Mesenchymal stem cell (in vitro differentiated cells and primary cell): ENCODE results near the gene SYNPO2L.

Source experiments
- DNase-seq: peaks from one replicate; pipeline ENCODE4 v3.0.0-alpha.2; 2013
- H2AFZ ChIP-seq: one replicate; pipeline ENCODE4 v1.6.1; 2013; ENCODE audit warnings: low read depth, mild to moderate bottlenecking, control low read depth, inconsistent platforms, low read length, moderate library complexity
- H2AK5ac ChIP-seq: 2 replicates; pipeline ENCODE4 v1.6.1; 2013; ENCODE audit warnings: low read length, moderate library complexity, mild to moderate bottlenecking, inconsistent platforms; ENCODE audit not compliant: severe bottlenecking
- H2BK120ac ChIP-seq: one replicate; pipeline ENCODE4 v1.6.1; 2013; ENCODE audit warnings: low read depth, mild to moderate bottlenecking, inconsistent platforms, low read length, moderate library complexity
- H2BK12ac ChIP-seq, 2 experiments: one replicate each; pipeline ENCODE4 v1.6.1; 2013; ENCODE audit warnings: inconsistent platforms in 2 of 2, low read length in 2 of 2, mild to moderate bottlenecking in 2 of 2, moderate library complexity in 2 of 2, control low read depth in 1 of 2
- H2BK15ac ChIP-seq: one replicate; pipeline ENCODE4 v1.6.1; 2013; ENCODE audit warnings: mild to moderate bottlenecking, low read depth, inconsistent platforms; ENCODE audit not compliant: poor library complexity, severe bottlenecking
- H2BK5ac ChIP-seq: 2 replicates; pipeline ENCODE4 v1.6.1; 2013; ENCODE audit warnings: low read depth, mild to moderate bottlenecking, low read length, control low read depth, inconsistent platforms; ENCODE audit not compliant: poor library complexity, severe bottlenecking
- H3K14ac ChIP-seq, 2 experiments: one replicate each; pipeline ENCODE4 v1.6.1; 2013; ENCODE audit warnings: inconsistent platforms in 2 of 2, low read length in 2 of 2, control low read depth in 1 of 2, mild to moderate bottlenecking in 1 of 2, moderate library complexity in 1 of 2
- H3K18ac ChIP-seq, 2 experiments: one replicate each; pipeline ENCODE4 v1.6.1; 2013; ENCODE audit warnings: inconsistent platforms in 2 of 2, low read length in 2 of 2, control low read depth in 1 of 2, low read depth in 1 of 2, mild to moderate bottlenecking in 1 of 2
- H3K23ac ChIP-seq, 2 experiments: one replicate each; pipeline ENCODE4 v1.6.1; 2013; ENCODE audit warnings: inconsistent platforms in 2 of 2, low read length in 2 of 2, mild to moderate bottlenecking in 2 of 2, moderate library complexity in 2 of 2, control low read depth in 1 of 2
- H3K27ac ChIP-seq: 2 replicates; pipeline ENCODE4 v1.5.1; 2013; ENCODE audit warnings: mild to moderate bottlenecking, moderate library complexity, low read length, control low read depth, inconsistent platforms; ENCODE audit not compliant: poor library complexity, severe bottlenecking
- H3K27me3 ChIP-seq, 2 experiments: 2 replicates each; pipeline versions ENCODE4 v1.6.1 to v1.7.0; 2013; ENCODE audit warnings: low read length in 2 of 2, mild to moderate bottlenecking in 2 of 2, moderate library complexity in 2 of 2, control low read depth in 1 of 2, inconsistent platforms in 1 of 2; ENCODE audit not compliant: control insufficient read depth in 1 of 2, insufficient read depth in 1 of 2
- H3K36me3 ChIP-seq, 2 experiments: 2 replicates each; pipeline versions ENCODE4 v1.6.1 to v1.7.0; 2013; ENCODE audit warnings: low read length in 2 of 2, control low read depth in 1 of 2, inconsistent platforms in 1 of 2, low read depth in 1 of 2, mild to moderate bottlenecking in 1 of 2; ENCODE audit not compliant: insufficient read depth in 2 of 2, control insufficient read depth in 1 of 2
- H3K4ac ChIP-seq, 2 experiments: one replicate each; pipeline ENCODE4 v1.6.1; 2013; ENCODE audit warnings: inconsistent platforms in 2 of 2, low read length in 2 of 2, mild to moderate bottlenecking in 2 of 2, moderate library complexity in 2 of 2, control low read depth in 1 of 2, low read depth in 1 of 2
- H3K4me1 ChIP-seq: 2 replicates; pipeline ENCODE4 v1.6.1; 2013; ENCODE audit warnings: low read depth, low read length, control low read depth; ENCODE audit not compliant: control insufficient read depth, insufficient read depth
- H3K4me2 ChIP-seq: 2 replicates; pipeline ENCODE4 v1.6.1; 2013; ENCODE audit warnings: low read length, mild to moderate bottlenecking, inconsistent platforms; ENCODE audit not compliant: poor library complexity, severe bottlenecking
- H3K4me3 ChIP-seq, 2 experiments: 2 replicates each; pipeline versions ENCODE4 v1.5.1 to v1.7.0; 2013; ENCODE audit warnings: low read length in 2 of 2, mild to moderate bottlenecking in 2 of 2, control low read depth in 1 of 2, low read depth in 1 of 2; ENCODE audit not compliant: insufficient read depth in 1 of 2
- H3K79me1 ChIP-seq: replicated peaks from 2 replicates; pipeline ENCODE4 v1.6.1; 2013; ENCODE audit warnings: mild to moderate bottlenecking, control low read depth, low read length, inconsistent platforms; ENCODE audit not compliant: poor library complexity, severe bottlenecking
- H3K9ac ChIP-seq: 2 replicates; pipeline ENCODE4 v1.7.0; 2013; ENCODE audit warnings: mild to moderate bottlenecking, low read length, moderate library complexity
- H3K9me3 ChIP-seq: 2 replicates; pipeline ENCODE4 v1.7.0; 2013; ENCODE audit warnings: mild to moderate bottlenecking, low read length; ENCODE audit not compliant: control insufficient read depth
- H4K8ac ChIP-seq: one replicate; pipeline ENCODE4 v1.6.1; 2013; ENCODE audit warnings: inconsistent platforms, mild to moderate bottlenecking, low read length, moderate library complexity
- H4K91ac ChIP-seq: one replicate; pipeline ENCODE4 v1.6.1; 2013; ENCODE audit warnings: mild to moderate bottlenecking, low read length, inconsistent platforms
- WGBS: methylation state at CpG from one replicate; pipeline ENCODE4 v1.1.7; 2013; ENCODE audit warnings: mixed read lengths; 5-methylcytosine and 5-hydroxymethylcytosine counted together

The SYNPO2L gene

DNA sequence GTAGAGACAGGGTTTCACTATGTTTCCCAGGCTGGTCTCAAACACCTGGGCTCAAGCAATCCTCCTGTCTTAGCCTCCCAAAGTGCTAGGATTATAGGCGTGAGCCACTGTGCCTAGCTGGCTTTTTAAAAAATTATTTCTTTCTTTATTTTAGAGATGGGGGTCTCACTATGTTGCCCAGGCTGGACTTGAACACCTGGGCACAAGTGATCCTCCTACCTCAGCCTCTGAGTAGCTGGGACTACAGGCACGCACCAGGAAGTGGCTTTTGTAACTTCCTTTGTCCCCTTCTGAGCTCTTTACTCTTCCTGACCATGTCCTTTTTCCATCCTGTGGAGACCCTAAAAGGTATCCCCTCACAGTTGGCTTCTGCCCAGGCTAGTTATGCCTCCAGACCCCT, 12.5 kb downstream of the SYNPO2L start:
- Histone ChIP-seq H3K4ac (peak overlapping the region in 1 of 2 experiments; percentile 6), H2BK5ac (no peak overlapping the region), H2AK5ac (no peak overlapping the region), H3K4me1 (peaks cover 10% of the 10 kb centered on the region), H3K9me3 (no peaks in the 10 kb centered on the region), H3K27me3 (peaks cover 0 to 24% of the 10 kb centered on the region in 2 experiments), H3K18ac (no peak overlapping the region), H3K4me3 (no peak overlapping the region), H3K36me3 (no peaks in the 10 kb centered on the region), H3K79me1 (no peaks in the 10 kb centered on the region), H2BK15ac (no peak overlapping the region), H3K27ac (no peak overlapping the region), H3K23ac (no peak overlapping the region), H2BK120ac (no peak overlapping the region), H3K9ac (no peak overlapping the region), H4K91ac (no peak overlapping the region), H4K8ac (no peak overlapping the region), H2BK12ac (no peak overlapping the region), H3K14ac (no peak overlapping the region), H2AFZ (no peak overlapping the region), H3K4me2 (no peak overlapping the region)
- WGBS: 96% methylated on average over 2 of the region's 2 CpGs
- no peak for DNase-seq

DNA sequence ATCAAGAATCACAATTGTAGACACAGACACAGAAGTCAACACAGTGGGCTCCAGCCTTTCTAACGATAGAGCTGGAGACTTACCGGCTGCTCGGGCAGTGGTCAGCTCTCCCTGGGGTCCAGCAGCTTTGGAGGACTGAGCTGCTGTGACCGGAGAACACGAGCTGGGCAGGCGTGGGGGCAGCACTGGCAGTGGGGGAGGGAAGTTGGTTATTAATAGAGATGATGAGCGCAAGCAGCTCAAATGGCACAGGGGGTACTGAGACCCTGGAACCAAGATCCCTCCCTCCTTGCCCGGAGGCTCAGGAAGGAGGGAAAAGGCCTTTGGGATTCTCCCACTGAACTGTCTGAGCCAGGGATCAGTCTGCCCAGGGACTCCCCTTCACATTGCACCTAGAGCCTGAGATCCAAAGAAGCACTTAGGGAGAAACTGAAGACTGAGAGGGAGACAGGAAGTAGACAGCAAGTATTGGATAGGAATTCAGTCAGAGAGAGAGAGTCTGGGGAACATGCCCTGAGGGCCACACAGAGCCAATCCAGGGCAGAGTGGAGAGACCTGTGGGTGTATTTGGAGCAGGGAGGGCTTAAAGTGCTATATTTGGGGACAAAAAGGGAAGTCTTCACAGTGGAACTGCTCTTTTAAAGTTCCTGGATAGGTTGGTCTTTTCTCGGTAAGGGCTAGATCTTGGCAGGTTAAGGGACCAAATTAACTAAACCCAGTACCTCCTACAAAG, 14.3 kb downstream of the SYNPO2L start, which contains the start of gene MYOZ1:
TSS of gene MYOZ1 (minus strand) at position 147 of the 733 bp plus-strand sequence. CDS start 1,457 bp downstream, outside the sequence.
- H3K79me1 ChIP-seq: no peaks in the 10 kb centered on the region
- no peaks in the 10 kb centered on the region for H3K4me1 ChIP-seq
- H3K4ac ChIP-seq: no peak within 1 kb of the TSS
- H2AK5ac ChIP-seq: no peak within 1 kb of the TSS
- H2BK5ac ChIP-seq: no peak within 1 kb of the TSS
- H2AFZ ChIP-seq: no peak within 1 kb of the TSS
- peaks cover 0 to 24% of the 10 kb centered on the region in 2 experiments for H3K27me3 ChIP-seq
- H3K14ac ChIP-seq: no peak within 1 kb of the TSS
- H3K9me3 ChIP-seq: no peaks in the 10 kb centered on the region
- 86% methylated on average over 8 of the region's 9 CpGs for WGBS
- H4K91ac ChIP-seq: no peak within 1 kb of the TSS
- no peak within 1 kb of the TSS for H3K4me3 ChIP-seq
- no peak within 1 kb of the TSS for H2BK15ac ChIP-seq
- H3K9ac ChIP-seq: no peak within 1 kb of the TSS
- no peak within 1 kb of the TSS for H3K18ac ChIP-seq
- H3K36me3 ChIP-seq: no peaks in the 10 kb centered on the region
- H3K27ac ChIP-seq: no peak within 1 kb of the TSS
- no peak within 1 kb of the TSS for H4K8ac ChIP-seq
- no peak within 1 kb of the TSS for H3K4me2 ChIP-seq
- no peak for DNase-seq
- H2BK12ac ChIP-seq: no peak within 1 kb of the TSS
- H2BK120ac ChIP-seq: no peak within 1 kb of the TSS
- no peak within 1 kb of the TSS for H3K23ac ChIP-seq

DNA sequence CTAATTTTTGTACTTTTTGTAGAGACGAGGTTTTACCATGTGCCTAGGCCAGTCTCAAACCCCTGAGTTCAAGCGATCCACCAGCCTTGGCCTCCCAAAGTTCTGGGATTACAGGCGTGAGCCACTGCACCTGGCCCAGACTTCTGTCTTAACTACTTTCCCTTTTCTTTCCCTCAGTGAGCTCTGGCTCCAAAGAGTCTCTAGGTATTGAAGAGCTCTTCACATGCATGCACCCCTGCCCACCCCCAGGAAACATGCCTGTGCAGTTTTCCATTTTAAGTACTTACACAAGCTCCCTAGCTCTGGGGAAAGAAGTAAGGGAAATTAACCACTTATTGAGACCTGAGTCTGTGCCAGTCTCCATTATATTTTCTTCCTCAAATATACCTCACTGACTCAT, 16.5 kb downstream of the SYNPO2L start:
- Histone ChIP-seq H2BK12ac (no peak overlapping the region), H3K4me2 (no peak overlapping the region), H3K27me3 (peaks cover 4 to 24% of the 10 kb centered on the region in 2 experiments), H3K9ac (no peak overlapping the region), H3K18ac (no peak overlapping the region), H4K8ac (no peak overlapping the region), H3K14ac (no peak overlapping the region), H3K4me3 (no peak overlapping the region), H3K23ac (no peak overlapping the region), H2AK5ac (no peak overlapping the region), H4K91ac (no peak overlapping the region), H2BK5ac (no peak overlapping the region), H2AFZ (no peak overlapping the region), H2BK120ac (no peak overlapping the region), H3K9me3 (no peaks in the 10 kb centered on the region), H2BK15ac (no peak overlapping the region), H3K36me3 (no peaks in the 10 kb centered on the region), H3K4me1 (peaks cover 2% of the 10 kb centered on the region), H3K4ac (no peak overlapping the region), H3K79me1 (no peaks in the 10 kb centered on the region), H3K27ac (no peak overlapping the region)
- no peak for DNase-seq
- 81% methylated on average over 3 of the region's 3 CpGs for WGBS

DNA sequence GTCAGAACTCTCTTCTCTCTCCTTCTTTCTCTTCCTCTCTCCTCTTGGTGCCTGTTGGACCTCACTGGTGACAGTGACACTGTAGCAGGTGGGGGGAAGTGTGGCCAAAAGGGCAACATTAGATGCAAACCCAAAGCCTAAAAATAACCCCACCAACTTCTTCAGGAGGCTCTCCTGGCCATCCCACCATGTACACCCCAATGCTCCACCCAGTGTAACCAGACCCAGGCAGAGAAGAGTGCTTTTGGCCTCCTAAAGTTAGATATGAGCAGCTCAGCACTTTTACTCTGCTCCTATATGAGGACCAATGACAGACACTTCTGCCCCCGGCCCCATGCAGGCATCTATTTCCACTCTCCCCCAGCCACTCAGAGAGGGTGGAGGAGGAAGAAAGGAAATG, 20.0 kb downstream of the SYNPO2L start:
- H3K4me2 ChIP-seq: no peak overlapping the region
- no peak for DNase-seq
- H3K27me3 ChIP-seq: peaks cover 4 to 15% of the 10 kb centered on the region in 2 experiments
- H3K4me3 ChIP-seq: no peak overlapping the region
- H3K14ac ChIP-seq: no peak overlapping the region
- no peak overlapping the region for H2BK120ac ChIP-seq
- no peak overlapping the region for H4K8ac ChIP-seq
- H3K79me1 ChIP-seq: no peaks in the 10 kb centered on the region
- no peak overlapping the region for H2BK12ac ChIP-seq
- H3K9ac ChIP-seq: no peak overlapping the region
- no peak overlapping the region for H2AK5ac ChIP-seq
- no peak overlapping the region for H2BK15ac ChIP-seq
- H3K4ac ChIP-seq: no peak overlapping the region
- WGBS: no CpG with 5 or more reads among the region's 1 CpG
- H3K18ac ChIP-seq: no peak overlapping the region
- no peaks in the 10 kb centered on the region for H3K36me3 ChIP-seq
- no peak overlapping the region for H3K27ac ChIP-seq
- peaks cover 2% of the 10 kb centered on the region for H3K4me1 ChIP-seq
- no peak overlapping the region for H4K91ac ChIP-seq
- no peak overlapping the region for H2AFZ ChIP-seq
- no peak overlapping the region for H2BK5ac ChIP-seq
- H3K9me3 ChIP-seq: no peaks in the 10 kb centered on the region
- H3K23ac ChIP-seq: no peak overlapping the region
